Measurements from ENCODE around the gene CEP192. TPM values are rescaled to one million over a fixed set of nuclear protein-coding genes. Genes with fewer than 3 reads are reported as not detected.

The CEP192 gene
- total and polyA plus RNA-seq, 2 of the 13 experiments (the other 11 are each of a cell fraction or from before 2014, with no cell fraction given), result 15.3 to 24.7 TPM

DNA sequence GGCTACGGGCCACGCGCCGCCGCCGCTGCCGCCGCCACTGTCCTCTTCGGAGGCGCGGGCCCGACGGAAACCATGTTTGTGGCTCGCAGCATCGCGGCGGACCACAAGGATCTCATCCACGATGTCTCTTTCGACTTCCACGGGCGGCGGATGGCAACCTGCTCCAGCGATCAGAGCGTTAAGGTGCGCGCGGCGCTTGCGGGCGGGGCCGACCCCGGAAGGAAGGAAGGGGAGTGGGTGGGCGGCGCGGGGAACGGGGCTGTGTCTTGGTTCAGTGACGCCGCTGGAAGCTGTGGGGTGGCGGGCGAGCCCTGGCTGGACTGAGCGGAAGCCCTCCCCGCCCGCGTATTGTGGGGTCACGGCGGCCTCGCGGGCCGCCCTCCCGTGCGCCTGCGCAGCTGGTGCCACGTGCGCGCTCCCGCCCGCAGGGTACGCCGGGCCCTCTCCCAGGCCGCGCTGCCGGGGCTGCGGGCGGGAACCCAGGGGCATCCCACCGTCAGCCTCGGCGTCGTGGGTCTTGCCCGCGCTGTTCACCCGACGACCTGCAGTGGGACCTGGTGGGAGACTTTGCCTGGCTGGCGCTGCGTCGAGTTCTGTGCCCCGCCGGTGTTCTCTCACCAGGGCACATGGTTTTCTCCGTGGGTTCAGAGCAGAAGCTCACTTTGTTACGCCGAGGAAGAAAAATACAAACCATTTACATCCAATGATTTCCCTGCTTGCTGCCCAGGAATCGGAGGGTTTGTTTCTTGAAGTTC is 42.9 kb upstream of the CEP192 start (continued):
- TF ChIP-seq KAT2B (IDR thresholded peaks at IDR 0.05; ENCODE audit: borderline replicate concordance, low read depth, low read length) (no peak), RAD21 (CRISPR knock-in tag; IDR thresholded peaks at IDR 0.05) (peak; percentile 17; the same call in 1 of the 2 replicates), XRCC5 (optimal IDR thresholded peaks at IDR 0.05; ENCODE audit: low read length) (peak; percentile 50), CTCF (CRISPR knock-in tag; IDR thresholded peaks at IDR 0.05) (0 out of 2 replicates have a peak, but pooled peaks have one; percentile 13), PHF20 (CRISPR knock-in tag; IDR thresholded peaks at IDR 0.05) (peak; percentile 62; the same call in 1 of the 2 replicates), ZFP90 (CRISPR knock-in tag; IDR thresholded peaks at IDR 0.05; ENCODE audit: borderline replicate concordance) (peak; percentile 92; the same call in 1 of the 2 replicates), ZNF615 (CRISPR knock-in tag; IDR thresholded peaks at IDR 0.05; ENCODE audit: borderline replicate concordance) (peak; percentile 66), ZNF143 (CRISPR knock-in tag; IDR thresholded peaks at IDR 0.05) (peak; percentile 78), ZNF567 (CRISPR knock-in tag; IDR thresholded peaks at IDR 0.05; ENCODE audit: borderline replicate concordance) (peak; percentile 95), HDAC2 (CRISPR knock-in tag; IDR thresholded peaks at IDR 0.05) (peak; percentile 28; the same call in 1 of the 2 replicates), USF2 (IDR thresholded peaks at IDR 0.05; ENCODE audit: low read depth, low read length) (peak; percentile 58; the same call in 1 of the 2 replicates), USF2 (CRISPR knock-in tag; IDR thresholded peaks at IDR 0.05; ENCODE audit: borderline replicate concordance) (peak; percentile 57), ZNF496 (CRISPR knock-in tag; IDR thresholded peaks at IDR 0.05; ENCODE audit: insufficient replicate concordance) (no peak), ZNF296 (CRISPR knock-in tag; conservative IDR thresholded peaks at IDR 0.05) (no peak), EEA1 (CRISPR knock-in tag; IDR thresholded peaks at IDR 0.05; ENCODE audit: borderline replicate concordance) (peak; percentile 94; the same call in 1 of the 2 replicates), ZNF713 (CRISPR knock-in tag; IDR thresholded peaks at IDR 0.05) (no peak; the same call in 1 of the 2 replicates), CBX1 (IDR thresholded peaks at IDR 0.05; ENCODE audit: low read depth) (peak; percentile 50), GLMP (CRISPR knock-in tag; IDR thresholded peaks at IDR 0.05; ENCODE audit: borderline replicate concordance) (no peak)
- TF ChIP-seq, protein P1, sequence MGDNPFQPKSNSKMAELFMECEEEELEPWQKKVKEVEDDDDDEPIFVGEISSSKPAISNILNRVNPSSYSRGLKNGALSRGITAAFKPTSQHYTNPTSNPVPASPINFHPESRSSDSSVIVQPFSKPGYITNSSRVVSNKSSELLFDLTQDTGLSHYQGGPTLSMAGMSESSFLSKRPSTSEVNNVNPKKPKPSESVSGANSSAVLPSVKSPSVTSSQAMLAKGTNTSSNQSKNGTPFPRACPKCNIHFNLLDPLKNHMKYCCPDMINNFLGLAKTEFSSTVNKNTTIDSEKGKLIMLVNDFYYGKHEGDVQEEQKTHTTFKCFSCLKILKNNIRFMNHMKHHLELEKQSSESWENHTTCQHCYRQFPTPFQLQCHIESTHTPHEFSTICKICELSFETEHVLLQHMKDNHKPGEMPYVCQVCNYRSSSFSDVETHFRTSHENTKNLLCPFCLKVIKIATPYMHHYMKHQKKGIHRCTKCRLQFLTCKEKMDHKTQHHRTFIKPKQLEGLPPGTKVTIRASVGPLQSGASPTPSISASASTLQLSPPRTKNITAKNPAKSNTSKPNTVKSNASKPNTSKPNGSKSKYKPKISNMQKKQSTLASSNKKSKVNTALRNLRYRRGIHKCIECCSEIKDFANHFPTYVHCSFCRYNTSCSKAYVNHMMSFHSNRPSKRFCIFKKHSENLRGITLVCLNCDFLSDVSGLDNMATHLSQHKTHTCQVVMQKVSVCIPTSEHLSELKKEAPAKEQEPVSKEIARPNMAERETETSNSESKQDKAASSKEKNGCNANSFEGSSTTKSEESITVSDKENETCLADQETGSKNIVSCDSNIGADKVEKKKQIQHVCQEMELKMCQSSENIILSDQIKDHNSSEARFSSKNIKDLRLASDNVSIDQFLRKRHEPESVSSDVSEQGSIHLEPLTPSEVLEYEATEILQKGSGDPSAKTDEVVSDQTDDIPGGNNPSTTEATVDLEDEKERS (CRISPR knock-in tag; IDR thresholded peaks at IDR 0.05), result peak; percentile 27; the same call in 1 of the 2 replicates

All from HepG2 (cell line).